ENCODE measurements around the gene MUC20. TPM values are rescaled to one million over a fixed set of nuclear protein-coding genes. Genes with fewer than 3 reads are reported as not detected.
"Not testable (repeated sequence)": the region's sequence is repeated elsewhere in the genome, so short reads cannot be mapped to it uniquely, and the experiment has no call there.

Gene MUC20
- total RNA-seq, 2 donors from 2014 or later = 3.8 to 14.4 TPM

GRCh38 chr3:195727606-195728195 lies 6.9 kb downstream of the MUC20 start:
- ATAC-seq (replicated peaks) = no peak
- no peaks in the 10 kb centered on the region for H3K4me1 Mint-ChIP-seq
- H3K27ac Mint-ChIP-seq = peak overlapping the region; percentile 6
- no peaks in the 10 kb centered on the region for H3K9me3 Mint-ChIP-seq
- H3K4me3 Mint-ChIP-seq = no peak overlapping the region
- no peaks in the 10 kb centered on the region for H3K27me3 Mint-ChIP-seq
- H3K36me3 Mint-ChIP-seq (ENCODE audit: low read depth) = peaks cover 33% of the 10 kb centered on the region

DNA sequence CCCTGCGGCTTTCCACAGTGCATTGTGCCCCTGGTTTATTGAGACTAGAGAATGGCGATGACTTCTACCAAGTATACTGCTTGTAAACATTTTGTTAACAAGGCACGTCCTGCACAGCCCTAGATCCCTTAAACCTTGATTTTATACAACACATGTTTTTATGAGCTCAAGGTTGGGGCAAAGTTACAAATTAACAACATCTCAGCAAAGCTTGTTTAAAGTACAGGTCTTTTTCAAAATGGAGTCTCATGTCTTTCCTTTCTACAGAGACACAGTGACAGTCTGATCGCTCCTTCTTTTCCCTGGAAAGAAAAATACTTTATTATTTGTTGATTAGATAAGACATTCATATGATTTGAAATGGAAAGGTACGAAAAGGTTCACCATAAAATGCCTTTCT lies 8.0 kb downstream of the MUC20 start:
- ATAC-seq (replicated peaks); H3K27me3 Mint-ChIP-seq; H3K4me3 Mint-ChIP-seq; H3K27ac Mint-ChIP-seq; H3K9me3 Mint-ChIP-seq; H3K4me1 Mint-ChIP-seq: not testable (repeated sequence)
- H3K36me3 Mint-ChIP-seq (ENCODE audit: low read depth) = peaks cover 37% of the 10 kb centered on the region

GRCh38 chr3:195729476-195730251 lies 8.9 kb downstream of the MUC20 start:
- no peaks in the 10 kb centered on the region for H3K27me3 Mint-ChIP-seq
- no peak overlapping the region for H3K27ac Mint-ChIP-seq
- H3K4me3 Mint-ChIP-seq = no peak overlapping the region
- H3K4me1 Mint-ChIP-seq = no peaks in the 10 kb centered on the region
- ATAC-seq (replicated peaks) = no peak
- H3K9me3 Mint-ChIP-seq = no peaks in the 10 kb centered on the region
- H3K36me3 Mint-ChIP-seq (ENCODE audit: low read depth) = peaks cover 38% of the 10 kb centered on the region

GRCh38 chr3:195731356-195731905 lies 10.7 kb downstream of the MUC20 start:
- Mint-ChIP-seq H3K4me3 (no peak overlapping the region), H3K27me3 (no peaks in the 10 kb centered on the region), H3K4me1 (peaks cover 9% of the 10 kb centered on the region), H3K9me3 (no peaks in the 10 kb centered on the region), H3K27ac (no peak overlapping the region), H3K36me3 (ENCODE audit: low read depth) (peaks cover 52% of the 10 kb centered on the region)
- no peak for ATAC-seq (replicated peaks)

DNA sequence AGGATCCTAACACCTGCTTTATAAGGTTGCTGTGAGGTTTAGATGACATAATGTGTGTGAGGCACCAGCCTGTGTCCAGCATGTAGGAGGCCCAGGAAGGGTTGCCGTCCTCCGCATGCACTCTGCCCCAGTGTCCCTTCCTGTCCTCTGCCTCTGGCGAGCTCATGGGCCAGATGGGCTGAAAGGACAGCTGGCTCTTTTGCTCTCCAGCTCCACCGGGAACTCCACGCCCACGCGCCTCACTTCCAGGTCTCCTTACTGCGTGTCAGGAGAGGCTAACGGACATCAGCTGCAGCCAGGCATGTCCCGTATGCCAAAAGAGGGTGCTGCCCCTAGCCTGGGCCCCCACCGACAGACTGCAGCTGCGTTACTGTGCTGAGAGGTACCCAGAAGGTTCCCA lies 12.2 kb downstream of the MUC20 start:
- no peak for ATAC-seq (replicated peaks)
- peaks cover 9% of the 10 kb centered on the region for H3K4me1 Mint-ChIP-seq
- H3K9me3 Mint-ChIP-seq = no peaks in the 10 kb centered on the region
- no peak overlapping the region for H3K27ac Mint-ChIP-seq
- no peaks in the 10 kb centered on the region for H3K27me3 Mint-ChIP-seq
- H3K4me3 Mint-ChIP-seq = no peak overlapping the region
- peaks cover 52% of the 10 kb centered on the region for H3K36me3 Mint-ChIP-seq (ENCODE audit: low read depth)

DNA sequence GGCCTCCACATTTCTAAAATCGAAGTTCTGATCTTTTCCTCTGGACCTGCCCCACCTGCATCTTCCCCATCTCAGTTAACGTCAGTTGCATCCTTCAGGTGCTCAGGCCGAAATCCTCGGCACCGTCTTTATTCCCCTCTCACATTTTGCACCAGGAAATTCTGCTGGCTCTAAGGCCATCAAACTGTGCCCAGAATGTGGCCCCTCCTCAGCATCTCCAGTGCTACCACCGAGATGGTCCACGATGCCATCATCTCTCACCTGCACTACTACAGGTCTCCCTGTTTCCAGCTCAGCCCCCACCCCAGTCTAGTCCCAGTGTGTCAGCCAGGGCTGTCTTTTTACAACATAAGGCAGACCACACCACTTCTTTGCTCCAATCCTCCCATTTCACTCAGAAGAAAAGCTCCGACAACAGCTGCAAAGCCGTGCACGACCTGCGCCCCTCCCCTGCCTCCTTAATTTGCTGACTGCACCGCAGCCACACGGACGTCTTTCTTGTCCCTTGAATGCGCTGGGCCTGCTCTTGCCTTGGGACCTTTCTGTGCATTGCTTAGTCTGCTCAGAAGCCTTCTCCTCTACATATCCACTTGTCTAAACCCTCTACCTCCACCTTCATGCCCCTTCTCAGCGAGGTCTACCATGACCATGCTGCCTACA lies 14.4 kb downstream of the MUC20 start:
- ATAC-seq (replicated peaks) = no peak
- Mint-ChIP-seq H3K4me1 (peaks cover 9% of the 10 kb centered on the region), H3K9me3 (no peaks in the 10 kb centered on the region), H3K4me3 (no peak overlapping the region), H3K27ac (peak overlapping the region; percentile 0), H3K27me3 (no peaks in the 10 kb centered on the region), H3K36me3 (ENCODE audit: low read depth) (peaks cover 42% of the 10 kb centered on the region)

DNA sequence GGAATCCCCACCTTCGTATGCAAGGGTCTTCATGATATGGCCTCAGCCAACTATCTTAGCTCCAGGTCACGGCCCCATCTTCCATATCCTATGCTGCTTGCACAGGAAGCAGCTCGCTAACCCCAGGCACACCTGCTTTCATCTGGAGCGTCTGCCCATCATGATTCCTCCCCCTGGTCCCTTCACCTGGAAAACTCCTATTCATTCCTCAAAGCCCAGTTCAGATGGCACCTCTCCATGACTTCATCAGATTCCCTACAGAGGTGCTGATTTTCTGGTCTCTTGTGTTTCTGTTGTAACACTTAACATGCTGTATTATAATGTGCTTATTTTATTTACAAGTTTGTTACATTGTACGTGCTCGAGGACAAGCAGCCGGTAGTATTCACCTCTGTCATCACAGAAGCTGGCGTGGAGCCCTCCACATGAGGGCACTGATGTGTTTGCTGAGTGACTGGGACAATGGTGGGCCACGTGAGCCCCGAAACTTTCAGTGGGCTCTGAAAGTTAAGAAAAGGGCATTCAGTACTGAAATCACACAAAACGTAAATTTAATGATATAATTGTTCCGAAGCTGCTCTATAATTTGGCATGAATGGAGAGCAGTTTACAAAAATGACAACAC lies 16.2 kb downstream of the MUC20 start:
- ATAC-seq (replicated peaks) = no peak
- H3K4me1 Mint-ChIP-seq = peaks cover 9% of the 10 kb centered on the region
- no peaks in the 10 kb centered on the region for H3K27me3 Mint-ChIP-seq
- H3K27ac Mint-ChIP-seq = no peak overlapping the region
- H3K36me3 Mint-ChIP-seq (ENCODE audit: low read depth) = peaks cover 24% of the 10 kb centered on the region
- H3K9me3 Mint-ChIP-seq = no peaks in the 10 kb centered on the region
- no peak overlapping the region for H3K4me3 Mint-ChIP-seq

- H3K27ac Mint-ChIP-seq; H3K27me3 Mint-ChIP-seq; H3K4me3 Mint-ChIP-seq; H3K9me3 Mint-ChIP-seq; H3K4me1 Mint-ChIP-seq; ATAC-seq (replicated peaks): not testable (repeated sequence)
- H3K36me3 Mint-ChIP-seq (ENCODE audit: low read depth) = peaks cover 18% of the 10 kb centered on the region
These were observed 17.0 kb downstream of the MUC20 start for GRCh38 chr3:195737782-195738181.

DNA sequence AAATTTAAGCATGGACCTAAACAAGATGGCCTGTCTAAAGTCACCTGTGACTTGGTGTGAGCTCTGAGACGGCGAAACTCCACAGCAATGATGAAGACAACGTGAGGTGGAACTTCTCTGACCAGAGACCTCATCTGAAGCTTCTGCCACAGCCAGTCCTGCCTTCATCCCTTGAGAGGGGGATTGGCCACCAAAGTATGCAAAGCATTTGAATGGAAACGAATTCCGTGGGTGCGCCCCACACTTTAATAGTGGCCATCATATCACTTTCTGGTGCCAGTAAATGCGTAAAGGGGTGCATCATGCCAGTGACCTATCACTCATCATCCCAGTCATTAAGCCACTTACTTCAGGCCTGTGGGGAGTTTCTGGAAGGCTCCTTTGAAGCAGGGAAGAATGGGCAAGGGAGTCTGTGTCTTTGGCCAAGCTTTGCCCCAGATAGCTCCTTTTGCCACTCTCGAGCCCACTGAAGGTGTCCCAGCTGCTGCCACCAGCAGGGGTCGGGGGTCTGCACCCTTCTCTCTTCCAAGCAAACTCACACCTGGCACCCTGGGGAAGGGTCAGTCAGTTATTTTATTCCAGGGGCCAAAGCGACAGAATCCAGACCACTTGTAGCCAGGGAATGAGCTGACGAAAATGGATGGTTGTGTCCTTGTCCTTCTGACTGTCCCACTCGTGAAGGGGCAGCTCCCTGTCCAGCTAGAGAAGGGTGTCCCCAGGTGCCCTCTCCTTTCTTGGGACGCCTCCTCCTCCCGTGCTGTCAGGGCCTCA lies 17.7 kb downstream of the MUC20 start:
- no peak overlapping the region for H3K4me3 Mint-ChIP-seq
- no peaks in the 10 kb centered on the region for H3K9me3 Mint-ChIP-seq
- ATAC-seq (replicated peaks) = no peak
- peaks cover 9% of the 10 kb centered on the region for H3K4me1 Mint-ChIP-seq
- H3K36me3 Mint-ChIP-seq (ENCODE audit: low read depth) = peaks cover 15% of the 10 kb centered on the region
- no peak overlapping the region for H3K27ac Mint-ChIP-seq
- no peaks in the 10 kb centered on the region for H3K27me3 Mint-ChIP-seq

DNA sequence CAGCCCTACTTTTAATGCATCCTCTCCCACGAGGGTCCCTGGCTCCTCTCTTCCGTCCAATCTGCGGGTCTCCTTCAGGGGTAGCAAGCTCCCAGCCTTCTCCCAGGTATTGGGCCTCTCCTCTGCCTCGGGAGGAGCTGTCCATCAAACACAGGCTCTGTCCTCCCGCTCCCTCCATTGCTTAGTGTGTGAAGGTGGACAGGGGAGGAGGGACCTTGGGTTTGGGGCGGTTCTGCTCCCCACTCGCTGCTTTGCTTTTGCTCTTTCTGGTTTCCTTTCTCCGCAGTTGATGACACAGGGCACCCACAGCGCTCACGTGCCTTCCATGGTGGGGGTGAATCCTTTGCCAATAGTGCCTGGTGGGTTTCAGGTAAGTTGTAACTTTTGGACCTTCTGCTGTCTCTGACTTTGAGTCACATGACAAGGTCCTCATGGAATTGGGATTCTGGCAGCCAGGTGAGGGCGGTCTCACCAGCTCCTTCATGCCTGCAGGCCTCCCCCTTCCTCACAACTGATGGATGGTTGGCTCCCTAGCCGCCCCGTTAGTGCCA lies 18.9 kb downstream of the MUC20 start:
- no peak overlapping the region for H3K4me3 Mint-ChIP-seq
- peaks cover 14% of the 10 kb centered on the region for H3K36me3 Mint-ChIP-seq (ENCODE audit: low read depth)
- no peak for ATAC-seq (replicated peaks)
- H3K4me1 Mint-ChIP-seq = peaks cover 9% of the 10 kb centered on the region
- H3K27me3 Mint-ChIP-seq = no peaks in the 10 kb centered on the region
- no peaks in the 10 kb centered on the region for H3K9me3 Mint-ChIP-seq
- H3K27ac Mint-ChIP-seq = no peak overlapping the region

- no peak overlapping the region for H3K4me3 Mint-ChIP-seq
These were observed 23.7 kb downstream of the MUC20 start for GRCh38 chr3:195744437-195744836.

DNA sequence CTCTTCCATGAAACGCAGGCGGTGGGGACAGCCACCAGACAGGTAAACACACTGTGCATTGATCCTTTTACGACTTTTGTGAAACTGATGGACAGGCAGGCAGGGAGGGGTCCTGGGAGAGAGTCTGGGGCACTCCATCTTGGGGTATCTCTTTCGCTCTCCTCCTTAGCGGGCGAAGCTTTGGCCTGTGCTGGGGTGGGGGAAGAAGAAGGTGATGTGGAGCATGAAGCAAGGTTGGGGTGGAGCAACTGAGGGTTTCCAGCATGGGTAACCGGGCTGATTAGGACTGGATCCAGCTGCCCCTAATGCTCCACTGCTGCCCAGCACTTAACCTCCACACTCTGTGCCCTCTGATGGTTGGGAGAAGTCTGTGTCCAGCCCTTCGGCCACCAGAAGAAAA lies 25.6 kb downstream of the MUC20 start:
- Mint-ChIP-seq H3K4me1 (peaks cover 15% of the 10 kb centered on the region), H3K9me3 (no peaks in the 10 kb centered on the region), H3K36me3 (ENCODE audit: low read depth) (no peaks in the 10 kb centered on the region), H3K27ac (no peak overlapping the region), H3K27me3 (no peaks in the 10 kb centered on the region), H3K4me3 (no peak overlapping the region)
- no peak for ATAC-seq (replicated peaks)

More at GRCh38 chr3:195744437-195744836, 23.7 kb downstream of the MUC20 start:
- no peaks in the 10 kb centered on the region for H3K27me3 Mint-ChIP-seq
- H3K9me3 Mint-ChIP-seq = no peaks in the 10 kb centered on the region
- H3K27ac Mint-ChIP-seq = no peak overlapping the region
- ATAC-seq (replicated peaks) = no peak
- peaks cover 15% of the 10 kb centered on the region for H3K4me1 Mint-ChIP-seq
- H3K36me3 Mint-ChIP-seq (ENCODE audit: low read depth) = no peaks in the 10 kb centered on the region

GRCh38 chr3:195746751-195747150 lies 26.0 kb downstream of the MUC20 start:
- peak overlapping the region; percentile 34 for H3K27ac Mint-ChIP-seq
- peak overlapping the region; percentile 17 for H3K4me3 Mint-ChIP-seq
- no peak for ATAC-seq (replicated peaks)
- no peaks in the 10 kb centered on the region for H3K36me3 Mint-ChIP-seq (ENCODE audit: low read depth)
- H3K9me3 Mint-ChIP-seq = no peaks in the 10 kb centered on the region
- peaks cover 15% of the 10 kb centered on the region for H3K4me1 Mint-ChIP-seq
- no peaks in the 10 kb centered on the region for H3K27me3 Mint-ChIP-seq

DNA sequence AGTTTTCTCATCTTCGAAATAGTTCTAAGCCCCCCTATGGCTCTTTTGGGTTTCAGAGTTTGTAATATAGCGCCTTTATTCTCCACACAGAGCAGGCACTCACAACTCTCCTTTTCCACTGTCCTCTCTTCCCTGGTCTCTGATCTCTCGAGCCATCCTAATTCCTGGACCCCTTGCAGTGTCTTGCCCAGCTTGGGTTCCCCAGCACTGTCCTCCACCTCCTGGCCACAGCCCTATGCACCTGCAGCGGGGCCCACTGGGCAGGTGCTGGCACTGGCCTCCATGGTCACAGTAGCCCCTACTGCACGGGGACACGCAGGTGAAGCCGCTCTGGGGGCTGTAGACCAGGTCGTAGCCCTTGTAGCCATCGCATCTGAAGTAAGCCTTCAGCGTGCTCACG lies 27.9 kb downstream of the MUC20 start:
- Mint-ChIP-seq H3K36me3 (ENCODE audit: low read depth) (no peaks in the 10 kb centered on the region), H3K4me3 (peak overlapping the region; percentile 27), H3K27me3 (no peaks in the 10 kb centered on the region), H3K4me1 (peaks cover 15% of the 10 kb centered on the region), H3K9me3 (no peaks in the 10 kb centered on the region), H3K27ac (no peak overlapping the region)
- no peak for ATAC-seq (replicated peaks)
